Measurements from ENCODE around the gene WDR90. TPM values are rescaled to one million over a fixed set of nuclear protein-coding genes. Genes with fewer than 3 reads are reported as not detected.

The WDR90 gene
- polyA plus RNA-seq, 2 donors, result 19.5 to 45.3 TPM

DNA sequence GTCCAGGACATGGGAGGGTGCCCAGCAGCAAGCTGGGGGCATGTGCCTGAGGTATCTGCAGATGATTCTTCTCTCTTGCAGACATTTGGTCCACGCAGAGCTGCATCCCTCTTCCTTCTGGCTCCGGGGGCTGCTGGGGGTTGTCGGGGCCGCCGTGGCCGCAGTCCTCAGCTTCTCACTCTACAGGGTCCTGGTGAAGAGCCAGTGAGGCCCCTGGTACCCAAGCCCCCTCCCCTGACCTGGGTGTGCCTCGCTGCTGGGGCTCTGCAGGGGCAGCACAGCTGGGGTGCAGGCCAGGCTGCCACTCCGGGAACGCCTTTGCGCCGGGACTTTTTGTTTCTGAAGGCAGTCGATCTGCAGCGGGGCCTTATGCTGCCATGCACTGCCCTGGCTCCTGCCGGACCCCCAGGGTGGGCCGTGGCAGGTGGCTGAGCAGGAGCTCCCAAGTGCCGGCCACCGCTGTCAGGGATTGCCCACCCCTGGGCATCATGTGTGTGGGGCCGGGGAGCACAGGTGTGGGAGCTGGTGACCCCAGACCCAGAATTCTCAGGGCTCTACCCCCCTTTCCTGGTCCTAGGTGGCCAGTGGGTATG, 24.3 kb downstream of the WDR90 start:
- 82 to 84% methylated on average over 18 of the region's 18 CpGs for WGBS, 2 donors
- Histone ChIP-seq H3K4me3 (ENCODE audit: low read depth in 1 of 2, low read length in 2 of 2) (no peak overlapping the region), H3K4me1 (ENCODE audit: control insufficient read depth in 2 of 2, insufficient read depth in 2 of 2, low read length in 1 of 2) (peaks cover 13 to 43% of the 10 kb centered on the region in 2 donors), H3K27ac (ENCODE audit: low read depth in 2 of 2, low read length in 1 of 2) (no peak overlapping the region), H3K9me3 (ENCODE audit: control insufficient read depth in 2 of 2, insufficient read depth in 1 of 2, low read depth in 1 of 2, low read length in 1 of 2) (no peaks in the 10 kb centered on the region), H3K36me3 (ENCODE audit: control insufficient read depth in 2 of 2, insufficient read depth in 2 of 2, low read length in 1 of 2) (peaks cover 20 to 48% of the 10 kb centered on the region in 2 donors), H3K27me3 (ENCODE audit: control insufficient read depth in 1 of 2, insufficient read depth in 2 of 2, low read length in 2 of 2) (no peaks in the 10 kb centered on the region)

GRCh38 chr16:674214-674881, 25.2 kb downstream of the WDR90 start:
- Histone ChIP-seq H3K9me3 (ENCODE audit: control insufficient read depth in 2 of 2, insufficient read depth in 1 of 2, low read depth in 1 of 2, low read length in 1 of 2) (no peaks in the 10 kb centered on the region), H3K4me3 (ENCODE audit: low read depth in 1 of 2, low read length in 2 of 2) (no peak overlapping the region), H3K4me1 (ENCODE audit: control insufficient read depth in 2 of 2, insufficient read depth in 2 of 2, low read length in 1 of 2) (peaks cover 6 to 44% of the 10 kb centered on the region in 2 donors), H3K27me3 (ENCODE audit: control insufficient read depth in 1 of 2, insufficient read depth in 2 of 2, low read length in 2 of 2) (no peaks in the 10 kb centered on the region), H3K36me3 (ENCODE audit: control insufficient read depth in 2 of 2, insufficient read depth in 2 of 2, low read length in 1 of 2) (peaks cover 20 to 46% of the 10 kb centered on the region in 2 donors), H3K27ac (ENCODE audit: low read depth in 2 of 2, low read length in 1 of 2) (no peak overlapping the region)
- WGBS, 2 donors, result 78 to 83% methylated on average over 19 to 22 of the region's 22 CpGs

GRCh38 chr16:674968-675883, 26.1 kb downstream of the WDR90 start, which contains the start of gene RHBDL1:
RHBDL1 (plus strand) TSS chr16:675671; CDS start chr16:675791, 120 bp downstream.
- peaks cover 6 to 46% of the 10 kb centered on the region in 2 donors for H3K4me1 ChIP-seq (ENCODE audit: control insufficient read depth in 2 of 2, insufficient read depth in 2 of 2, low read length in 1 of 2)
- peaks cover 18 to 39% of the 10 kb centered on the region in 2 donors for H3K36me3 ChIP-seq (ENCODE audit: control insufficient read depth in 2 of 2, insufficient read depth in 2 of 2, low read length in 1 of 2)
- H3K9me3 ChIP-seq (ENCODE audit: control insufficient read depth in 2 of 2, insufficient read depth in 1 of 2, low read depth in 1 of 2, low read length in 1 of 2), result no peaks in the 10 kb centered on the region
- H3K27me3 ChIP-seq (ENCODE audit: control insufficient read depth in 1 of 2, insufficient read depth in 2 of 2, low read length in 2 of 2), result no peaks in the 10 kb centered on the region
- peak within 1 kb of the TSS; percentile 10 to 27 for H3K4me3 ChIP-seq (ENCODE audit: low read depth in 1 of 2, low read length in 2 of 2)
- H3K27ac ChIP-seq (ENCODE audit: low read depth in 2 of 2, low read length in 1 of 2), result peak within 1 kb of the TSS in 1 of 2 donors; percentile 45
- 9 to 12% methylated on average over 38 to 73 of the region's 73 CpGs for WGBS, 2 donors

DNA sequence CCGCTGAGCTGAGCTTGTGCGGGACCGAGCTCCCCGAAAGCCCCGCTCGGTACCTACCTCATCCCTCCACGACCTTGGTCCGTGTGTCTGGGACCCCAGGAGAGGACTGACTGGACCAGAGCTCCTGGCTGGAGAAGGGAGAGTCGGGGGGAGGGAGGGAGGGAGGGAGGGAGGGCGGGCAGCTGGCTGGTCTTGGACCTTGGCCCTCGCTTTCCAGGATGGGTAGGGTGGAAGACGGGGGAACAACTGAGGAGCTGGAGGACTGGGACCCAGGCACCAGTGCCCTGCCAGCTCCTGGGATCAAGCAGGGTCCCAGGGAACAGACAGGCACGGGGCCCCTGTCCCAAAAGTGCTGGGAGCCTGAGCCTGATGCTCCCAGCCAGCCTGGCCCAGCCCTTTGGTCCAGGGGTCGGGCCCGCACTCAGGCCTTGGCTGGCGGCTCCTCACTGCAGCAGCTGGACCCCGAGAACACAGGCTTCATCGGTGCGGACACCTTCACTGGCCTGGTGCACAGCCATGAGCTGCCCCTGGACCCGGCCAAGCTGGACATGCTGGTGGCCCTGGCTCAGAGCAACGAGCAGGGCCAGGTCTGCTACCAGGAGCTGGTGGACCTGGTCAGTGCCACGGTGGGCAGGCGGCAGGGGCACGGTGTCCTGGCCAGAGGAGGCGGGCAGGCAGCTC, 26.9 kb downstream of the WDR90 start:
- Histone ChIP-seq H3K9me3 (ENCODE audit: control insufficient read depth in 2 of 2, insufficient read depth in 1 of 2, low read depth in 1 of 2, low read length in 1 of 2) (no peaks in the 10 kb centered on the region), H3K27me3 (ENCODE audit: control insufficient read depth in 1 of 2, insufficient read depth in 2 of 2, low read length in 2 of 2) (no peaks in the 10 kb centered on the region), H3K4me1 (ENCODE audit: control insufficient read depth in 2 of 2, insufficient read depth in 2 of 2, low read length in 1 of 2) (peaks cover 9 to 48% of the 10 kb centered on the region in 2 donors), H3K36me3 (ENCODE audit: control insufficient read depth in 2 of 2, insufficient read depth in 2 of 2, low read length in 1 of 2) (peaks cover 15 to 31% of the 10 kb centered on the region in 2 donors), H3K27ac (ENCODE audit: low read depth in 2 of 2, low read length in 1 of 2) (no peak overlapping the region), H3K4me3 (ENCODE audit: low read depth in 1 of 2, low read length in 2 of 2) (peak overlapping the region in 1 of 2 donors; percentile 10)
- WGBS, 2 donors, result 36 to 41% methylated on average over 22 to 25 of the region's 25 CpGs

- peaks cover 10 to 32% of the 10 kb centered on the region in 2 donors for H3K36me3 ChIP-seq (ENCODE audit: control insufficient read depth in 2 of 2, insufficient read depth in 2 of 2, low read length in 1 of 2)
- H3K4me1 ChIP-seq (ENCODE audit: control insufficient read depth in 2 of 2, insufficient read depth in 2 of 2, low read length in 1 of 2), result peaks cover 14 to 54% of the 10 kb centered on the region in 2 donors
- H3K27me3 ChIP-seq (ENCODE audit: control insufficient read depth in 1 of 2, insufficient read depth in 2 of 2, low read length in 2 of 2), result no peaks in the 10 kb centered on the region
- 53 to 68% methylated on average over 20 to 21 of the region's 21 CpGs for WGBS, 2 donors
- H3K4me3 ChIP-seq (ENCODE audit: low read depth in 1 of 2, low read length in 2 of 2), result no peak overlapping the region
- H3K27ac ChIP-seq (ENCODE audit: low read depth in 2 of 2, low read length in 1 of 2), result peak overlapping the region; percentile 12 to 45
- H3K9me3 ChIP-seq (ENCODE audit: control insufficient read depth in 2 of 2, insufficient read depth in 1 of 2, low read depth in 1 of 2, low read length in 1 of 2), result no peaks in the 10 kb centered on the region
These were observed 27.4 kb downstream of the WDR90 start for GRCh38 chr16:676565-676902.

- H3K4me1 ChIP-seq (ENCODE audit: control insufficient read depth in 2 of 2, insufficient read depth in 2 of 2, low read length in 1 of 2), result peaks cover 18 to 57% of the 10 kb centered on the region in 2 donors
These were observed 27.7 kb downstream of the WDR90 start for GRCh38 chr16:676913-677312.

GRCh38 chr16:677316-678190, 28.4 kb downstream of the WDR90 start:
- no peaks in the 10 kb centered on the region for H3K27me3 ChIP-seq (ENCODE audit: control insufficient read depth in 1 of 2, insufficient read depth in 2 of 2, low read length in 2 of 2)
- no peak overlapping the region for H3K4me3 ChIP-seq (ENCODE audit: low read depth in 1 of 2, low read length in 2 of 2)
- 37 to 45% methylated on average over 51 to 57 of the region's 57 CpGs for WGBS, 2 donors
- H3K36me3 ChIP-seq (ENCODE audit: control insufficient read depth in 2 of 2, insufficient read depth in 2 of 2, low read length in 1 of 2), result peaks cover 2 to 33% of the 10 kb centered on the region in 2 donors
- no peaks in the 10 kb centered on the region for H3K9me3 ChIP-seq (ENCODE audit: control insufficient read depth in 2 of 2, insufficient read depth in 1 of 2, low read depth in 1 of 2, low read length in 1 of 2)
- H3K4me1 ChIP-seq (ENCODE audit: control insufficient read depth in 2 of 2, insufficient read depth in 2 of 2, low read length in 1 of 2), result peaks cover 19 to 61% of the 10 kb centered on the region in 2 donors
- H3K27ac ChIP-seq (ENCODE audit: low read depth in 2 of 2, low read length in 1 of 2), result peak overlapping the region in 1 of 2 donors; percentile 22

More at GRCh38 chr16:676913-677312, 27.7 kb downstream of the WDR90 start:
- Histone ChIP-seq H3K4me3 (ENCODE audit: low read depth in 1 of 2, low read length in 2 of 2) (no peak overlapping the region), H3K9me3 (ENCODE audit: control insufficient read depth in 2 of 2, insufficient read depth in 1 of 2, low read depth in 1 of 2, low read length in 1 of 2) (no peaks in the 10 kb centered on the region), H3K27ac (ENCODE audit: low read depth in 2 of 2, low read length in 1 of 2) (peak overlapping the region; percentile 12 to 45), H3K36me3 (ENCODE audit: control insufficient read depth in 2 of 2, insufficient read depth in 2 of 2, low read length in 1 of 2) (peaks cover 6 to 33% of the 10 kb centered on the region in 2 donors), H3K27me3 (ENCODE audit: control insufficient read depth in 1 of 2, insufficient read depth in 2 of 2, low read length in 2 of 2) (no peaks in the 10 kb centered on the region)
- WGBS, 2 donors, result 41 to 46% methylated on average over 23 of the region's 23 CpGs

DNA sequence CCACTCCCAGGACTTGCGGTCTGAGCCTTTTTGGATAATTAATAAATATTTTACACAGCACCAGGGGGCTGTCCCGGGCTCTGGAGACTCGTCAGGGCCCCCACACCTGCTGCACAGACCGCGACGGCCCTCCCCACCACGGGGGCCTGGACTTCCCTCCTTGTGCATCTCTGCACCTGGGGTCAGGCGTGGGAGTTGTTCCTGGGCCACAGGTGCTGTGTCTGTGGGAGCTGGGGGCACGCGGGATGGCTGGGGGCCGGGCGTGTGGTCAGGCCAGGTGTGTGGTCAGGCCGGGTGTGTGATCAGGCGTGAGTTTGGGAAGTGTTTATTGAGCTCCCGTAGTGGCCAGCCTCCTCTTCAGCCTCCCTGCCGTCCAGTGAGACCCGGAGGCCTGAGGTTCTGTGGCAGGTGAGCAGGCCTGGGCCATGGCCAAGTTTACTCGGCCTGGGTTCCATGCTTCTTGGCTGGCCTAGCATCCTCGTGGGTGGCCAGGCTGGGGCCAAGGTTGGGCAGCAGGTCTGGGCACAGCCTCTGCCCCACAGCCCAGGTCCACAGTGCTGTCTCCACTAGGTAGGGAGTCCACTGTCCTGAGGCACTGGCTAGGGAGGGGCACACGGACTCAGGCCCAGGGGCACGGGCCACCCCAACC, 29.2 kb downstream of the WDR90 start:
- no peaks in the 10 kb centered on the region for H3K27me3 ChIP-seq (ENCODE audit: control insufficient read depth in 1 of 2, insufficient read depth in 2 of 2, low read length in 2 of 2)
- H3K9me3 ChIP-seq (ENCODE audit: control insufficient read depth in 2 of 2, insufficient read depth in 1 of 2, low read depth in 1 of 2, low read length in 1 of 2), result no peaks in the 10 kb centered on the region
- no peak overlapping the region for H3K4me3 ChIP-seq (ENCODE audit: low read depth in 1 of 2, low read length in 2 of 2)
- no peak overlapping the region for H3K27ac ChIP-seq (ENCODE audit: low read depth in 2 of 2, low read length in 1 of 2)
- peaks cover 19 to 65% of the 10 kb centered on the region in 2 donors for H3K4me1 ChIP-seq (ENCODE audit: control insufficient read depth in 2 of 2, insufficient read depth in 2 of 2, low read length in 1 of 2)
- WGBS, 2 donors, result 55 to 67% methylated on average over 21 of the region's 21 CpGs
- peaks cover 0 to 32% of the 10 kb centered on the region in 2 donors for H3K36me3 ChIP-seq (ENCODE audit: control insufficient read depth in 2 of 2, insufficient read depth in 2 of 2, low read length in 1 of 2)
